HEK293 (cell line): ENCODE data around the gene HDAC10.

Experiments used
- CTCF ChIA-PET: fragments of 350-600 bp; formaldehyde crosslinking; extraction: SDS; loops from one replicate; lab custom pipeline; 2021; ENCODE audit warnings: antibody characterized with exemption; lab: Yijun Ruan, JAX
- POLR2A ChIA-PET: fragments of 300-600 bp; formaldehyde crosslinking; extraction: SDS; loops from one replicate; lab custom pipeline; 2020; ENCODE audit warnings: antibody characterized with exemption, inconsistent platforms; lab: Yijun Ruan, JAX
- H3K27ac ChIP-seq: fragments of 200-500 bp; sonication (Bioruptor generic); 2 replicates; pipeline ENCODE4 v1.5.1; 2014; ENCODE audit warnings: low read depth, low read length, control low read depth, inconsistent platforms; ENCODE audit errors: extremely low read depth
- H3K36me3 ChIP-seq, 2 experiments: fragments of 200-500 bp in 1 of 2; sonication (Bioruptor generic) in 1 of 2; 1 replicate in 1 of 2; 2 replicates in 1 of 2; pipeline ENCODE4 v1.5.1; 2014 to 2017; ENCODE audit warnings: inconsistent platforms in 2 of 2, low read length in 2 of 2; ENCODE audit not compliant: control insufficient read depth in 2 of 2, insufficient read depth in 1 of 2
- H3K4me1 ChIP-seq: fragments of 200-500 bp; sonication (Bioruptor generic); 2 replicates; pipeline ENCODE4 v1.5.1; 2014; ENCODE audit warnings: mild to moderate bottlenecking, low read length, inconsistent platforms; ENCODE audit not compliant: control insufficient read depth, insufficient read depth
- H3K4me3 ChIP-seq: 2 replicates; pipeline ENCODE4 v1.5.1; 2011; ENCODE audit warnings: low read depth, mild to moderate bottlenecking, control low read depth, low read length, moderate library complexity
- H3K9me3 ChIP-seq: fragments of 200-500 bp; sonication (Bioruptor generic); 2 replicates; pipeline ENCODE4 v1.5.1; 2014; ENCODE audit warnings: low read depth, low read length, inconsistent platforms; ENCODE audit not compliant: control insufficient read depth, insufficient read depth
- HOXA7 ChIP-seq: sonication (generic); formaldehyde crosslinking; IDR thresholded peaks from 2 replicates; pipeline ENCODE4 v1.8.1; 2022; ENCODE audit warnings: missing genetic modification reagents, borderline replicate concordance
- KLF1 ChIP-seq: fragments of 450-650 bp; formaldehyde crosslinking; IDR thresholded peaks from 2 replicates; pipeline ENCODE4 v1.5.1; 2016; ENCODE audit warnings: missing biosample characterization, missing genetic modification characterization
- KLF16 ChIP-seq: fragments of 450-650 bp; formaldehyde crosslinking; IDR thresholded peaks from 2 replicates; pipeline ENCODE4 v1.5.1; 2017; ENCODE audit warnings: missing biosample characterization, missing genetic modification characterization
- KLF8 ChIP-seq: fragments of 450-650 bp; formaldehyde crosslinking; IDR thresholded peaks from 2 replicates; pipeline ENCODE4 v1.5.1; 2016; ENCODE audit warnings: missing biosample characterization, missing genetic modification characterization
- KLF9 ChIP-seq: fragments of 450-650 bp; formaldehyde crosslinking; IDR thresholded peaks from 2 replicates; pipeline ENCODE4 v1.5.1; 2016; ENCODE audit warnings: missing biosample characterization, missing genetic modification characterization, low read depth
- MYNN ChIP-seq: fragments of 450-650 bp; formaldehyde crosslinking; IDR thresholded peaks from 2 replicates; pipeline ENCODE4 v1.5.1; 2016; ENCODE audit warnings: missing biosample characterization, missing genetic modification characterization, borderline replicate concordance
- OVOL3 ChIP-seq: fragments of 450-650 bp; formaldehyde crosslinking; IDR thresholded peaks from 2 replicates; pipeline ENCODE4 v1.5.1; 2016; ENCODE audit warnings: missing biosample characterization, missing genetic modification characterization
- PRDM2 ChIP-seq: fragments of 450-650 bp; formaldehyde crosslinking; IDR thresholded peaks from 2 replicates; pipeline ENCODE4 v1.5.1; 2016; ENCODE audit warnings: missing biosample characterization, missing genetic modification characterization, borderline replicate concordance
- WT1 ChIP-seq: fragments of 450-650 bp; formaldehyde crosslinking; IDR thresholded peaks from 2 replicates; pipeline ENCODE4 v1.5.1; 2016; ENCODE audit warnings: missing biosample characterization, missing genetic modification characterization
- ZNF146 ChIP-seq: fragments of 450-650 bp; formaldehyde crosslinking; IDR thresholded peaks from 2 replicates; pipeline ENCODE4 v1.5.1; 2016; ENCODE audit warnings: missing biosample characterization, missing genetic modification characterization
- ZNF214 ChIP-seq: fragments of 450-650 bp; formaldehyde crosslinking; IDR thresholded peaks from 2 replicates; pipeline ENCODE4 v1.5.1; 2017; ENCODE audit warnings: missing biosample characterization, mild to moderate bottlenecking, missing genetic modification characterization, borderline replicate concordance
- ZNF302 ChIP-seq: fragments of 450-650 bp; formaldehyde crosslinking; IDR thresholded peaks from 2 replicates; pipeline ENCODE4 v1.5.1; 2016; ENCODE audit warnings: missing biosample characterization, missing genetic modification characterization, low read depth
- ZNF350 ChIP-seq: fragments of 450-650 bp; formaldehyde crosslinking; IDR thresholded peaks from 2 replicates; pipeline ENCODE4 v1.5.0; 2017; ENCODE audit warnings: missing biosample characterization, mild to moderate bottlenecking, missing genetic modification characterization
- ZNF544 ChIP-seq: fragments of 450-650 bp; formaldehyde crosslinking; IDR thresholded peaks from 2 replicates; pipeline ENCODE4 v1.5.0; 2017; ENCODE audit warnings: missing biosample characterization, missing genetic modification characterization
- ZNF585B ChIP-seq: fragments of 450-650 bp; formaldehyde crosslinking; IDR thresholded peaks from 2 replicates; pipeline ENCODE4 v1.5.1; 2016; ENCODE audit warnings: missing biosample characterization, missing genetic modification characterization
- ZNF785 ChIP-seq: fragments of 450-650 bp; formaldehyde crosslinking; IDR thresholded peaks from 2 replicates; pipeline ENCODE4 v1.5.1; 2016; ENCODE audit warnings: missing biosample characterization, missing genetic modification characterization
- ZXDB ChIP-seq: fragments of 450-650 bp; formaldehyde crosslinking; IDR thresholded peaks from 2 replicates; pipeline ENCODE4 v1.5.1; 2016; ENCODE audit warnings: missing biosample characterization, missing genetic modification characterization

Gene HDAC10

GRCh38 chr22:50287731-50288130, 36.7 kb upstream of the HDAC10 start (continued):
- no peak for TF ChIP-seq ZXDB (tag by site-specific recombination)
- TF ChIP-seq PRDM2 (tag by site-specific recombination) = no peak
- TF ChIP-seq ZNF785 = no peak
- no peak for TF ChIP-seq ZNF544 (tag by site-specific recombination)
- TF ChIP-seq MYNN = no peak
- no peak for TF ChIP-seq OVOL3 (tag by site-specific recombination)
- TF ChIP-seq KLF16 = no peak
- no peak for TF ChIP-seq ZNF146 (tag by site-specific recombination)

GRCh38 chr22:50286701-50287318, 35.7 kb upstream of the HDAC10 start:
- TF ChIP-seq ZNF302 (no peak), WT1 (tag by site-specific recombination) (no peak), HOXA7 (CRISPR knock-in tag) (no peak), KLF1 (tag by site-specific recombination) (peak; percentile 95), KLF9 (tag by site-specific recombination) (0 out of 2 replicates have a peak, but pooled peaks have one; percentile 23), KLF8 (0 out of 2 replicates have a peak, but pooled peaks have one; percentile 37), ZNF585B (tag by site-specific recombination) (no peak)
- TF ChIP-seq, all 188 proteins: peak for 3
- ChIA-PET CTCF (interaction anchor here (1.0 to 1.2 kb wide), 2 partner anchors 14 to 55 kb away, joined by 5 read pairs; no protein-coding TSS in a partner anchor), POLR2A (no interaction called here)
- H3K4me3 ChIP-seq = no peak overlapping the region
- H3K4me1 ChIP-seq = no peaks in the 10 kb centered on the region
- H3K36me3 ChIP-seq = peaks cover 0 to 93% of the 10 kb centered on the region in 2 experiments; a peak in 1 of 3 replicates
- H3K27ac ChIP-seq = no peak overlapping the region
- H3K9me3 ChIP-seq = no peaks in the 10 kb centered on the region

- ChIA-PET POLR2A (no interaction called here), CTCF (interaction anchor here (1.0 kb wide), 1 partner anchor 13 kb away, joined by 5 read pairs; no protein-coding TSS in a partner anchor)
- TF ChIP-seq KLF8 = peak; percentile 66; the same call in 1 of the 2 replicates
- TF ChIP-seq ZNF214 = no peak
- peak; percentile 30; the same call in 1 of the 2 replicates for TF ChIP-seq KLF1 (tag by site-specific recombination)
- TF ChIP-seq ZNF350 (tag by site-specific recombination) = no peak
- no peak overlapping the region for H3K27ac ChIP-seq
- no peaks in the 10 kb centered on the region for H3K4me1 ChIP-seq
- no peak overlapping the region for H3K4me3 ChIP-seq
- H3K9me3 ChIP-seq = no peaks in the 10 kb centered on the region
- peaks cover 0 to 93% of the 10 kb centered on the region in 2 experiments; a peak in 1 of 3 replicates for H3K36me3 ChIP-seq
Measured at GRCh38 chr22:50286275-50286674, 35.2 kb upstream of the HDAC10 start.
